Right ventricle myocardium superior (tissue), 1 donor: ENCODE data around the gene EIF4G3. TPM values are rescaled to one million over a fixed set of nuclear protein-coding genes. Genes with fewer than 3 reads are reported as not detected.
"Not testable (repeated sequence)": the region's sequence is repeated elsewhere in the genome, so short reads cannot be mapped to it uniquely, and the experiment has no call there.

Source experiments
- ATAC-seq: fragments of 200-7000 bp; cut with Tn5 transposase; one replicate; pipeline ENCODE4 v1.9.1; 2020; ENCODE audit warnings: mild to moderate bottlenecking; ENCODE audit not compliant: poor library complexity
- DNase-seq: peaks from one replicate; pipeline ENCODE4 v3.0.0-alpha.2; 2020
- intact Hi-C: fragments of 100-400 bp; cut with DNase I; formaldehyde crosslinking; loops from one replicate; pipeline ENCODE4 v1.11.2; 2022
- total RNA-seq: library from RNA; stranded (reverse); fragmentation: NEBNext Ultra II Directional; extraction: Animal tissue kit (Norgen Biotek cat#: 25700); gene quantifications from one replicate; pipeline ENCODE4 v1.2.1, GENCODE V29; 2021
- donor health status: DM: no; HTN: yes; CAD: no; lungs with severe emphysema.

The EIF4G3 gene
- total RNA-seq, 1 donor from 2014 or later: 24.7 TPM

GRCh38 chr1:20840731-20841130 lies 336.0 kb downstream of the EIF4G3 start:
- DNase-seq (no peak), ATAC-seq (no peak)
- intact Hi-C loops: no loop called here

DNA sequence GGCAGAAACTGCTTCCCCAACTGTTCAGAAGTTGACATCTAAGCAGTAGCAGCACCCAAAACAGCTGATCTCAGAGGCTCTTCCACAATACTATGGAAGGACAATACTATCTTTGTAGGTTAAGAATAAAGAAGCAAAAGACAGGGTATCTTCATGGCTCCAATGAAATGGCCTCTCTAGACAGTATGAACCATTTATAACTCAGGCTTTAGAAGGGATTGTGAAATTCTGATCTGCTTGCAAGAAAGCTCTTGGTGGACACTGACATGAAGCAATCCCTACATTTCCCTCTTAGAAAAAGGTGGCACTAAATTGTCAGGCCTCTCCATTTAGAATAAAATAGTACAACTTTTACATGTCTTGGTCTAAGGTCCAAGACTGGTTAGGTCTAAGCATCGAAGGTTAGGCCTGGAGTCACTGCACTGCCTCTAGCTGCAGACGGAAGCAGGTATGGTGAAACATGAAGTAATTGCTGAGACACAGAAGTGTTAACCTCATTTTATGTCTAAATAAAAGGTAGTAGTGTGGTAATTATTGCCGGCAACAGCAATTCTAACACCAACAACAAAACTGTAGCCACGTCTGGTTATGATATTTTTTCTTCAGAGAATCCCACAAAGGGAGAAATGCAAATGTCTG lies 339.0 kb downstream of the EIF4G3 start:
- intact Hi-C loops: no loop called here
- no peak for DNase-seq

DNA sequence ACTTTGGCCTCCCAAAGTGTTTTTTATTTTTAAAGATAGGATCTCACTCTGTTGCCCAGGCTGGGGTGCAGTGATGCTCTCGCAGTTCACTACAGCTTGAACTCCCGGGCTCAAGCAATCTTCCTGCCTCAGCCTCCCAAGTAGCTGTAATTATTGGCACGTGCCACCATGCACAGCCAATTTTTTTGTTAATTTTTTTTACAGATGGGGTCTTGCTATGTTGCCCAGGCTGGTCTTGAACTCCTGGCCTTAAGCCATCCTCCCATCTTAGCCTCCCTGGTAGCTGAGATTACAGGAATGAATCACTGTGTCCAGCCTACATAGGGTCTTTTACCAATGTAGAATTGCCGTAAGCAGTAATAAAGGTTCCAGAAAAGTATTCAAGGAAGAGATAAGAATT lies 340.5 kb downstream of the EIF4G3 start:
- no peak for ATAC-seq
- DNase-seq: no peak
- intact Hi-C loops: no loop called here

More for the DNA sequence above, 339.0 kb downstream of the EIF4G3 start:
- no peak for ATAC-seq

GRCh38 chr1:20834780-20835179 lies 341.9 kb downstream of the EIF4G3 start:
- intact Hi-C loops: no loop called here
- no peak for ATAC-seq
- DNase-seq: no peak

- ATAC-seq (no peak), DNase-seq (no peak)
- intact Hi-C loops: no loop called here
Measured at GRCh38 chr1:20834192-20834591, 342.5 kb downstream of the EIF4G3 start.

- DNase-seq (no peak), ATAC-seq (no peak)
- intact Hi-C loops: no loop called here
Measured at GRCh38 chr1:20830378-20830777, 346.3 kb downstream of the EIF4G3 start.

- DNase-seq: no peak
- intact Hi-C loops: no loop called here
- no peak for ATAC-seq
Measured at GRCh38 chr1:20829946-20830345, 346.8 kb downstream of the EIF4G3 start.

- intact Hi-C loops: no loop called here
Measured at GRCh38 chr1:20829531-20829930, 347.2 kb downstream of the EIF4G3 start.

DNA sequence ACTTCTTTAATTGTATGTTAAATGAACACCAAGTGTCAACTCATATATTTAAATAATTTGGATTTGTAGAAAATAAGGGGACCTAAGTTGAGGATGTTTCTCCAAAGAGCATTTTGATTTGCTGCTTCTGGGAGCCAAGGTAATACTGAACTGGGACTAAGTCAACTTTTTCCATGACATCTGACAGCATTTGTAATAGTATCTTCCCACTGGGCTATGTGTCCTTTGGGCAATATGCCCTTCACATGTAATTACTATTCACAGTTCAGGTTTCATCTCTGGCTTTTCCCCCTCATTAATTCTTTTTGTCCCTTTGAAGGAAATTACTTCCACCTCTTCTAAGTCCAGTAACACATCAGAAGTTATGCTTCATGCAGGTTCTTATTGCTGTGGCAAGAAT lies 352.9 kb downstream of the EIF4G3 start:
- DNase-seq (no peak), ATAC-seq (no peak)
- intact Hi-C loops: no loop called here

More at GRCh38 chr1:20829531-20829930, 347.2 kb downstream of the EIF4G3 start:
- ATAC-seq (no peak), DNase-seq (no peak)

DNA sequence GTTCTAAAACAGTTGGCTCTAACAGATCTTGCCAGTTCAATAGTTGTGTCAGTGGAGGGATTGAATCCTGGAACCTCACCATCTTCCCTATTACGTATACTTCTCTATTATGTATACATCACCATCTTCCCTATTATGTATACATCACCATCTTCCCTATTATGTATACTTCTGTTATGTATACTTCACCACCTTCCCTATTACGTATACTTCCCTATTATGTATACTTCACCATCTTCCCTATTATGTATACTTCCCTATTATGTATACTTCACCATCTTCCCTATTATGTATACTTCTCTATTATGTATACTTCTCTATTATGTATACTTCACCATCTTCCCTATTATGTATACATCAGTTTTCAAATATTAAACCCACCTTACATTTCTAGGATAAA lies 355.2 kb downstream of the EIF4G3 start:
- DNase-seq (no peak), ATAC-seq (no peak)
- intact Hi-C loops: no loop called here

- intact Hi-C loops: no loop called here
- no peak for ATAC-seq
- DNase-seq: no peak
Measured at GRCh38 chr1:20819818-20820217, 356.9 kb downstream of the EIF4G3 start.

GRCh38 chr1:20814534-20814871 lies 362.2 kb downstream of the EIF4G3 start:
- intact Hi-C loops: no loop called here
- ATAC-seq: no peak

DNA sequence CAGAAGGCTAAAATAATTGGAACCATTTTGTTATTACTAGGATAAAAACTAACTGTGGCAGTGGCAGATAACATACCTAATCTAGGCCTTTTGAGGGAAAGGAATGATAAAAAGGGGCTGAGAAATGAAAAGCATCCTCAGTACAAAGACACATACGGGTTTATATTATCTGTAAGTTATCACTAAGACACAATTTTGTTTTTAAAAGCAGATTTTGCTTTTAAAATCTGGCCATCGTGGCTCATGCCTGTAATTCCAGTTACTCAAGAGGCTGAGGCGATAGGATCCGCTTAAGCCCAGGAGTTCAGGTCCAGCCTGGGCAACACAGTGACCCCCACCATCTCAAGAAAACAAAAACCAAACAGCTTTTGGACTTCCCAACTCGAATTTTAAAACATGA lies 364.8 kb downstream of the EIF4G3 start:
- intact Hi-C loops: no loop called here
- ATAC-seq: no peak
- no peak for DNase-seq

More at GRCh38 chr1:20814534-20814871, 362.2 kb downstream of the EIF4G3 start:
- no peak for DNase-seq

GRCh38 chr1:20793236-20793635 lies 383.5 kb downstream of the EIF4G3 start:
- intact Hi-C loops: no loop called here
- no peak for ATAC-seq
- DNase-seq: no peak

GRCh38 chr1:20792196-20792595 lies 384.5 kb downstream of the EIF4G3 start:
- intact Hi-C loops: no loop called here
- no peak for DNase-seq
- no peak for ATAC-seq

- intact Hi-C loops: no loop called here
- ATAC-seq (no peak), DNase-seq (no peak)
Measured at GRCh38 chr1:20790785-20791184, 385.9 kb downstream of the EIF4G3 start.

GRCh38 chr1:20789598-20789997 lies 387.1 kb downstream of the EIF4G3 start:
- ATAC-seq, intact Hi-C loops, DNase-seq: not testable (repeated sequence)

GRCh38 chr1:20787840-20788795 lies 388.6 kb downstream of the EIF4G3 start:
- ATAC-seq: no peak
- intact Hi-C loops: no loop called here
- no peak for DNase-seq

DNA sequence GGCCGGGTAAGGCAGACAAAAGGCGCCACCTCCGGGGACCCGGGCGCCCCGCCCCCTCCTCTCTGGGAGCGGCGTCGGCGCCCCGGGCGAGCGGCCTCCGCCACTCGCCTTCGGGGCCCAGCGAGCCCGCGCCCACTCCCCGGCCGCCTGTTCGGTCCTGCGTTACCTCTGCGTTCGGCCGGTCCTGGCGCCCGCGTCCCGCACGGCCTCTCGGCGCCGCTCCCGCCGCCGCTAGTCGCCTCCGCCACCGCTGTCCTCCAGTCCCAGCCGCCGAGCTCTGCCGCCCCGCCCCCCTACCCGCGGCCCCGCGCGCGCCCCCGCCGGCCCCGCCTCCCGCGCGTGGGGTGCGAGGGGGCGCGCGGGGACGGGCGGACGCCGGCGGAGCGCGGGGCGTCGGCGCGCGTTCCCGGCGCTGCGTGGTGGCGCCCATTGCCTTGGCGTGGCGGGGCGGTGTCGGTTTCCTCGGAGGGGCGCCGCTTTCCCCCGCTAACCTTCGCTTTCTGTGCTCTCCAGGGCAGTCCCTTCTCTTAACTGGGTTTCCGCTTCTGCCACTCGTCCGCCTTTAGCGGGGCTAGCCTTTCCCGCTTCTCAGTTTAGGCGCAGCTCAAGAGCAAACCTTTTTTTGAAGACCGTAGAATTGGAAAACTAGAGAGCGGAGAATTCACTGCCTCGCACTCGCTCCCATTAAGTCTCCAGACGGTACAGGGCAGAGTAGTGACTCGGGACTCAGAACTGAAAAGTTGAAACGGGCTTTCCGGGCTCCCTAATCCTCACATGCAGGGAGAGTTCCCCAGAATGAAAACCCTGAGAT lies 389.5 kb downstream of the EIF4G3 start, which contains the start of gene HP1BP3:
Gene HP1BP3 (minus strand): TSS at position 279 of the 811 bp plus-strand sequence. CDS start 6,867 bp downstream, outside the sequence.
- DNase-seq (peak; percentile 89), ATAC-seq (peak; percentile 83)
- intact Hi-C loops: no loop called here
